Astrocyte (in vitro differentiated cells and primary cell): ENCODE data around the gene CPNE4. TPM values are rescaled to one million over a fixed set of nuclear protein-coding genes. Genes with fewer than 3 reads are reported as not detected.
"Not testable (repeated sequence)": the region's sequence is repeated elsewhere in the genome, so short reads cannot be mapped to it uniquely, and the experiment has no call there.

Experiments used
- DNase-seq: peaks from one replicate; pipeline ENCODE4 v3.0.0-alpha.2; 2010; ENCODE audit warnings: low read depth
- FAIRE-seq: peaks from 2 replicates; lab custom pipeline; 2011; peaks lifted over from hg19 to GRCh38; lab: Jason Lieb, UNC
- H2AFZ ChIP-seq: 2 replicates; pipeline ENCODE4 v1.6.0; 2012; ENCODE audit warnings: low read depth, low read length, inconsistent platforms
- H3K27ac ChIP-seq: 2 replicates; pipeline ENCODE4 v1.5.1; 2011; ENCODE audit warnings: low read depth, low read length, inconsistent platforms
- H3K27me3 ChIP-seq: 2 replicates; pipeline ENCODE4 v1.6.0; 2011; ENCODE audit warnings: low read length, inconsistent platforms; ENCODE audit not compliant: insufficient read depth
- H3K36me3 ChIP-seq: 2 replicates; pipeline ENCODE4 v1.5.1; 2011; ENCODE audit warnings: low read length, inconsistent platforms; ENCODE audit not compliant: insufficient read depth
- H3K4me1 ChIP-seq: 2 replicates; pipeline ENCODE4 v1.5.1; 2011; ENCODE audit warnings: low read length, inconsistent platforms; ENCODE audit not compliant: insufficient read depth
- H3K4me2 ChIP-seq: 2 replicates; pipeline ENCODE4 v1.6.0; 2012; ENCODE audit warnings: low read length, inconsistent platforms
- H3K4me3 ChIP-seq: 2 replicates; pipeline ENCODE4 v1.5.1; 2011; ENCODE audit warnings: low read depth, mild to moderate bottlenecking, low read length, inconsistent platforms; ENCODE audit not compliant: insufficient read depth
- H3K79me2 ChIP-seq: 2 replicates; pipeline ENCODE4 v1.6.0; 2012; ENCODE audit warnings: mild to moderate bottlenecking, low read length, inconsistent platforms; ENCODE audit not compliant: insufficient read depth
- H3K9ac ChIP-seq: 2 replicates; pipeline ENCODE4 v1.6.0; 2012; ENCODE audit warnings: mild to moderate bottlenecking, low read length, inconsistent platforms
- H3K9me3 ChIP-seq: 2 replicates; pipeline ENCODE4 v1.5.1; 2012; ENCODE audit warnings: low read depth, mild to moderate bottlenecking, low read length, inconsistent platforms; ENCODE audit not compliant: insufficient read depth
- H4K20me1 ChIP-seq: 2 replicates; pipeline ENCODE4 v1.6.0; 2012; ENCODE audit warnings: low read length, inconsistent platforms; ENCODE audit not compliant: insufficient read depth
- H3K27ac Mint-ChIP-seq: one replicate; pipeline ENCODE4 v1.8.0; 2021; ENCODE audit warnings: mild to moderate bottlenecking, mixed read lengths; ENCODE audit not compliant: unreplicated experiment
- H3K27me3 Mint-ChIP-seq: one replicate; pipeline ENCODE4 v1.8.0; 2021; ENCODE audit warnings: low read depth, mixed read lengths; ENCODE audit not compliant: unreplicated experiment
- H3K36me3 Mint-ChIP-seq: one replicate; pipeline ENCODE4 v1.8.0; 2021; ENCODE audit warnings: low read depth, mixed read lengths; ENCODE audit not compliant: unreplicated experiment
- H3K4me1 Mint-ChIP-seq: one replicate; pipeline ENCODE4 v1.8.0; 2021; ENCODE audit warnings: low read depth, mixed read lengths; ENCODE audit not compliant: unreplicated experiment
- H3K4me3 Mint-ChIP-seq: one replicate; pipeline ENCODE4 v1.8.0; 2021; ENCODE audit warnings: mild to moderate bottlenecking, moderate library complexity, mixed read lengths; ENCODE audit not compliant: unreplicated experiment
- H3K9me3 Mint-ChIP-seq: one replicate; pipeline ENCODE4 v1.8.0; 2021; ENCODE audit warnings: mild to moderate bottlenecking, mixed read lengths; ENCODE audit not compliant: unreplicated experiment
- CTCF ChIP-seq: IDR thresholded peaks from 2 replicates; pipeline ENCODE4 v1.5.1; 2011; ENCODE audit warnings: low read depth, mild to moderate bottlenecking, inconsistent platforms, low read length, moderate library complexity; ENCODE audit not compliant: insufficient read depth
- EZH2 ChIP-seq: IDR thresholded peaks from 2 replicates; pipeline ENCODE4 v1.6.1; 2012; ENCODE audit warnings: mild to moderate bottlenecking, low read length, inconsistent platforms; ENCODE audit not compliant: insufficient read depth
- total RNA-seq: library from RNA; stranded (reverse); gene quantifications from 2 replicates; pipeline ENCODE4 v1.2.1, GENCODE V29; 2021

CPNE4 gene
- total RNA-seq, 1 donor from 2014 or later = 0.68 TPM

GRCh38 chr3:132055872-132056271, 21.1 kb upstream of the CPNE4 start:
- Histone ChIP-seq H2AFZ (no peak overlapping the region), H3K9ac (no peak overlapping the region), H3K27me3 (no peaks in the 10 kb centered on the region), H3K4me2 (no peak overlapping the region), H3K27ac (no peak overlapping the region), H3K4me1 (no peaks in the 10 kb centered on the region), H3K36me3 (no peaks in the 10 kb centered on the region), H3K9me3 (no peaks in the 10 kb centered on the region), H4K20me1 (no peaks in the 10 kb centered on the region), H3K4me3 (no peak overlapping the region), H3K79me2 (no peaks in the 10 kb centered on the region)
- no peaks in the 10 kb centered on the region for H3K27me3 Mint-ChIP-seq
- H3K4me1 Mint-ChIP-seq = no peaks in the 10 kb centered on the region
- H3K9me3 Mint-ChIP-seq = no peaks in the 10 kb centered on the region
- H3K36me3 Mint-ChIP-seq = no peaks in the 10 kb centered on the region
- TF ChIP-seq EZH2 (no peak), CTCF (no peak)
- DNase-seq = no peak
- no peak overlapping the region for H3K27ac Mint-ChIP-seq
- FAIRE-seq = no peak
- no peak overlapping the region for H3K4me3 Mint-ChIP-seq

GRCh38 chr3:132047209-132047608, 12.4 kb upstream of the CPNE4 start:
- Mint-ChIP-seq H3K4me1 (no peaks in the 10 kb centered on the region), H3K9me3 (peaks cover 1% of the 10 kb centered on the region), H3K4me3 (no peak overlapping the region), H3K27ac (no peak overlapping the region), H3K27me3 (no peaks in the 10 kb centered on the region), H3K36me3 (no peaks in the 10 kb centered on the region)
- Histone ChIP-seq H3K9ac (no peak overlapping the region), H3K36me3 (no peaks in the 10 kb centered on the region), H3K4me1 (no peaks in the 10 kb centered on the region), H3K27ac (no peak overlapping the region), H3K4me2 (no peak overlapping the region), H3K79me2 (no peaks in the 10 kb centered on the region), H2AFZ (no peak overlapping the region), H4K20me1 (no peaks in the 10 kb centered on the region), H3K9me3 (no peaks in the 10 kb centered on the region), H3K27me3 (no peaks in the 10 kb centered on the region), H3K4me3 (no peak overlapping the region)
- no peak for TF ChIP-seq EZH2
- TF ChIP-seq CTCF = no peak
- no peak for FAIRE-seq
- no peak for DNase-seq

- not testable (repeated sequence) for H4K20me1 ChIP-seq, H3K4me2 ChIP-seq, FAIRE-seq, H3K79me2 ChIP-seq, H3K4me1 Mint-ChIP-seq, H3K36me3 Mint-ChIP-seq, H3K9ac ChIP-seq, H3K27ac Mint-ChIP-seq, H3K4me3 ChIP-seq, H3K27ac ChIP-seq, H3K4me3 Mint-ChIP-seq, H3K9me3 ChIP-seq, H3K4me1 ChIP-seq, H3K27me3 ChIP-seq, DNase-seq, H3K9me3 Mint-ChIP-seq, H2AFZ ChIP-seq, H3K27me3 Mint-ChIP-seq, H3K36me3 ChIP-seq
Measured at GRCh38 chr3:132044874-132045273, 10.1 kb upstream of the CPNE4 start.
